HG03097 (cell line): ENCODE results near the gene EXOC1.

ENCODE experiments used
- ATAC-seq: cut with Tn5 transposase; IDR thresholded peaks from one replicate; pipeline ENCODE4 v1.9.1; 2021; ENCODE audit not compliant: unreplicated experiment, low FRiP score

EXOC1 gene

GRCh38 chr4:55849724-55850123 is 3.7 kb upstream of the EXOC1 start:
- no peak for ATAC-seq

GRCh38 chr4:55851885-55852284 is 1.6 kb upstream of the EXOC1 start:
- ATAC-seq: no peak

GRCh38 chr4:55854129-55854528 is 681 bp downstream of the EXOC1 start:
- no peak for ATAC-seq

- no peak for ATAC-seq
Measured at GRCh38 chr4:55857586-55857985, 4.1 kb downstream of the EXOC1 start.

GRCh38 chr4:55859711-55860110 is 6.3 kb downstream of the EXOC1 start:
- no peak for ATAC-seq

GRCh38 chr4:55864577-55865223 is 11.3 kb downstream of the EXOC1 start:
- no peak for ATAC-seq

GRCh38 chr4:55865228-55865806 is 11.9 kb downstream of the EXOC1 start:
- ATAC-seq: no peak

GRCh38 chr4:55866290-55866907 is 13.0 kb downstream of the EXOC1 start:
- ATAC-seq: peak; percentile 69

GRCh38 chr4:55866973-55867574 is 13.6 kb downstream of the EXOC1 start:
- peak; percentile 85 for ATAC-seq

GRCh38 chr4:55868581-55869090 is 15.2 kb downstream of the EXOC1 start:
- no peak for ATAC-seq

GRCh38 chr4:55871299-55871800 is 17.9 kb downstream of the EXOC1 start:
- no peak for ATAC-seq

GRCh38 chr4:55874831-55875230 is 21.4 kb downstream of the EXOC1 start:
- no peak for ATAC-seq

GRCh38 chr4:55876387-55876786 is 22.9 kb downstream of the EXOC1 start:
- no peak for ATAC-seq

GRCh38 chr4:55879224-55879623 is 25.8 kb downstream of the EXOC1 start:
- ATAC-seq: no peak

GRCh38 chr4:55880652-55881280 is 27.3 kb downstream of the EXOC1 start:
- ATAC-seq: no peak

GRCh38 chr4:55884093-55884850 is 30.8 kb downstream of the EXOC1 start:
- ATAC-seq: no peak

GRCh38 chr4:55884851-55885219 is 31.4 kb downstream of the EXOC1 start:
- ATAC-seq: no peak

- ATAC-seq: no peak
Measured at GRCh38 chr4:55887594-55887993, 34.1 kb downstream of the EXOC1 start.

GRCh38 chr4:55892156-55892555 is 38.7 kb downstream of the EXOC1 start:
- ATAC-seq: no peak

GRCh38 chr4:55896622-55897021 is 43.2 kb downstream of the EXOC1 start:
- no peak for ATAC-seq
